SH-SY5Y (cell line): ENCODE results near the gene STX16.

ENCODE experiments used
- GATA2 ChIP-seq: IDR thresholded peaks from 2 replicates; pipeline ENCODE4 v1.6.1; 2011; ENCODE audit warnings: mild to moderate bottlenecking, low read depth, low read length
- GATA3 ChIP-seq: IDR thresholded peaks from 2 replicates; pipeline ENCODE4 v1.6.1; 2011; ENCODE audit warnings: low read depth, mild to moderate bottlenecking, low read length, moderate library complexity

Gene STX16

DNA sequence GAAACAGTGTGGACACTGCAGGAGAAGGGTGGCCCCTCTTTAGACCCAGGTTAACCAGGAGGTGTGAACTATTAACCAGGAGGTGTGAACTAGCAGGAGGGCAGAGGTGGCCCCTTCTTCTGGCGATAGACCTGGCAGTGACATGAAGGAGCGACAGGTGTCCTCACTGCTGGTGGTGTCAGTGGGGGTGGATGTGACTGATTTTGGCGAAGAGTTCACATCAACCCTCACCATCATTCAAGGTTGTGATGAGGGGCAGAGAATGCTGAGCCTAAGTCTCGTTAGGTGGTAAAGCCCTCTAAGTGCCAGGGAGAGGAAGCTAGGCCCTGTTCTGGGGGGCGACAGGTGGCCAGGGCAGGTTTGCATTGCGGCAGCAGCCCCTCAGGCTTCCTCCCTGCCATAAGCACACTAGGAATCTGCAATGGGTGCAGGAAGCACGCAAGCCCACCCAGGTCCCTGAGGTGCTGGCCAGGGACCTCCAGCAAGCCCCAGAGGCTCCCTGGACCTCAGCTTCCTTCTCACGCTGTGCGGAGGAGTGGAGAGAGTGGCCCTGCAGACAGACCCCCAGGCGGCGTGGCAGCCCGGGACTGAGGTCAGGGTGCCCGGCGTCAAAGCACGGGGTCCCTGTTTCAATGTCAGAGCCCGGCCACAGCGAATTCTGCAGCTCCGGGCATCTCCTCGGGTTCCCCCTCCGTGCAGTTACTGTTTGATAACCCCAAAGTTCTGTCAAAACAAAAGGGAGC is 55.2 kb downstream of the STX16 start:
- TF ChIP-seq GATA2 (no peak), GATA3 (no peak)

DNA sequence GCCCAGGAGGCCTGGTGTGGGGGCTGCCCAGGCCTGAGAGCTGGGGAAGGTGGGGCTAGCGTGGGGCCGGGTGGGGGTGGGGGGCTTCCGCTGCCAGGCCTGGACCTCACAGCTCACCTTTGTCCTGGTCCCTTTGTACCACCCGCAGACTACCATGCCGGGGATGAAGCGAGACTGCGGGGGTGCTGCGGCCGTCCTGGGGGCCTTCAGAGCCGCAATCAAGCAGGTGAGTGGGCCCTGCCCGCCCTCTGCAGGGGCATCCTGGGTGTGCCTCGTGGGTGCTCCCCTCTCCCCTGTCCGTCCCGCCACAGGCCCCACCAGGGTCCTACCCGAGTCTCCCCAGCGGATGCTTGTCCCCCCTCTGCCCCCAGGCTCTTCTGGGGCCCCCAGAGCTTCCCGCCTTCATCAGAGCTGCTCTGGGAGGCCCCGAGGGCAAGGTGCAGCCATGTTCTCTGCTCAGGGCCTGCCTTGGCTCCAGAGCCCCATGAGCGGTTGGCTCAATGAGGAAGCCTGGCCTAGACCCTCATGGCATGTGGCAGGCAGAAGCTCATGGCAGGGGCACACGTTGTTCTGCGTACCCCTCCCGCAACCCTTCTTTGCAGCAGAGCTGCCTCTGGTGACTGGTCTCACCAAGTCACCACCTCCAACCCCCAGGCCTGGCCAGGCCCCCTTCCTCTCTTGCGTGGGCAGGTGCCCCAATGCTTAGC is 56.0 kb downstream of the STX16 start:
- TF ChIP-seq GATA3 (no peak), GATA2 (no peak)

DNA sequence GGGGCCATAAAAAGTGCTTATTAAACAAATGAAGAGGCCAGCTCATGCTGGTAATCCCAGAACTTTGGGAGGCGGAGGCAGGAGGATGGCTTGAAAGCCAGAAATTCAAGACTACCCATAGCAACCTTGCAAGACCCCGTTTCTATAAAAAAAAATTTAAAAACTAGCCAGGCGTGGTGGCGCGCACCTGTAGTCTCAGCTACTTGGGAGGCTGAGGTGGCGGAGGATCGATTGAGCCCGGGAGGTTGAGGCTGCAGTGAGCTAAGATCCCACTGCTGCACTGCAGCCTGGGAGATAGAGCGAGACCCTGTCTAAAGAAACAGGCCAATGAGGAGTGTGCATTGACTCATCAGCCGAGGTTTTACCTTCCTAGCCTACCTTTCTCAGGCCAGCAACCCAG is 56.7 kb downstream of the STX16 start:
- TF ChIP-seq GATA3 (no peak), GATA2 (no peak)

DNA sequence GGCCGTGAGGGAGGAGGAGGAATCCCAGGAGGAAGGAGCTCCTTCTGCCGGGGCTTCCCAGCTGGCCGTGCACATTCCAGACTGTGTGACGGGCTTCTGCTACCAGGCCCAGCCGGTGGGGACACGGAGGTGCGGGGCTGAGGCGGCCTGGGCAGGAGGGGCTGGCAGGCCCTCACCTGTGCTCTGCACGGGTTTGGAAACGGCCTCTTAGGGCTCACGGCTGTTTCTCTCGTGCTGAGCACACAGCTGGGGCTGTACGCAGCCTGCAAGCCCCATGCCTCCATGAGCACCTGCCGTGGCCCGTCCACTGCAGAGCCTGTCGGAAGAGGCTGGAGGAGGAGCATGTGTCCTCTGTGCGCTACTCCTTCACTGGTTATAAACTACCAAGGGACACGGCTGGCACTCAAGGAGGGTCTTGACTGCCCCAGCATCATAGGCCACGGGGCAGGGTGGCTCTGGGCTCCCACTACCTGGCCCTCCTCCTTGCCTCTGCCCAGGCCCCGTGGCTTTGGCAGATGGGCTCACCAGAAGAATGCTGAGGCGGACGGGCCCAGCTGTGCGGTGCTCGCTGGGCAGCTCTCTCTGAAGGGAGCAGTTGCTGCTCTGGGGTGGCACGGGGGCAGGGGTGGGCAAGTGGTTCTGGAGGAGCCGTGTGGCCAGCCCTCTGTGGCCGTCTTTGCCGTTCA is 57.3 kb downstream of the STX16 start:
- TF ChIP-seq GATA3 (no peak), GATA2 (no peak)

DNA sequence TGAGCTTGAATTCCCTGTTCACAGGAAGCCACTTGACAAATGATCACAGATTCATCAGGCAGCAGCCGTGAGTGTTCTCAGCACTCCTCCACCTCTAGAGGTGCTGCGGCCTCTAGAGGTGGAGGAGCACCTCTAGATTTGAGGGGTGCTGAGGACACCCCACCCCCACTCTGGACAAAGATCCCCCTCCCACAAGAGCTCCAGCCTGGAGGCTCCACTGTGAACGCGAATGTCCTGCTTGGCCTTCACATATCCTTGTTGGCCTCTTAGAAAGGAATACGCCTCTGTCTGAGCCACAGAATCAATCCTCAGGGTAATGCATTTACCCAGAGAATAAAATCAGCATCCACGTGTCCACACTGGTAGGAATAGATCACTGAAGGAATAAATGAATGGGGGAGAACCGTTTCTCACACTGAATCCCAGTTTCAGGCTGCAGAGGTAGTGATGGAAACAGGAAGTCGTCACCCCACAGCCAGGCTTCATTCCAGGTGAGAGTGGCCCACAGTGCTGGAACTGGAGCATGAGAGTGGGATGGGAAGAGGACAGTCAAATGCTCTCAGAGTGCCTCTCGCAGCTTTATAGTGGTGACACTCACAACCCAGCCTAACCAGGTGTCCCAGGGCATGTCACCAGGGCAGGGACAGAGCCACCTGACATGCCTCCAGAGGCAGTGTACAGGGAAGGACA is 58.1 kb downstream of the STX16 start:
- no peak for TF ChIP-seq GATA3
- TF ChIP-seq GATA2: no peak

DNA sequence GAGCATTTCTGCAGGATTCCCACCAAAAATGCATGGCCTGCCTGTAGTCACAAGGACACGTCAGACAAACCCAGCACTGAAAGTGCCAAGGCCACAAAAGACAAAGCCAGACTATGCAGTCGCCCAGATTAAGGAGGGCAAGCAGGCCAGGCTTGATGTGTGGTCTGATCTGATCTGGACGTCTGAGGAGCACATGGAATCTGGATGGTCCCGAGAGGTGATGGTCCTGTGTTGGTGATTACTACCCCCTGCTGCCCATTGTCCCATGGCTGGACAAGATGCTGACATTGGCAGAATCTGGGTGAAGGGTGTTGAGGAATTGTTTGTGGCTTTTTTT is 58.6 kb downstream of the STX16 start:
- TF ChIP-seq GATA2 (no peak), GATA3 (no peak)

DNA sequence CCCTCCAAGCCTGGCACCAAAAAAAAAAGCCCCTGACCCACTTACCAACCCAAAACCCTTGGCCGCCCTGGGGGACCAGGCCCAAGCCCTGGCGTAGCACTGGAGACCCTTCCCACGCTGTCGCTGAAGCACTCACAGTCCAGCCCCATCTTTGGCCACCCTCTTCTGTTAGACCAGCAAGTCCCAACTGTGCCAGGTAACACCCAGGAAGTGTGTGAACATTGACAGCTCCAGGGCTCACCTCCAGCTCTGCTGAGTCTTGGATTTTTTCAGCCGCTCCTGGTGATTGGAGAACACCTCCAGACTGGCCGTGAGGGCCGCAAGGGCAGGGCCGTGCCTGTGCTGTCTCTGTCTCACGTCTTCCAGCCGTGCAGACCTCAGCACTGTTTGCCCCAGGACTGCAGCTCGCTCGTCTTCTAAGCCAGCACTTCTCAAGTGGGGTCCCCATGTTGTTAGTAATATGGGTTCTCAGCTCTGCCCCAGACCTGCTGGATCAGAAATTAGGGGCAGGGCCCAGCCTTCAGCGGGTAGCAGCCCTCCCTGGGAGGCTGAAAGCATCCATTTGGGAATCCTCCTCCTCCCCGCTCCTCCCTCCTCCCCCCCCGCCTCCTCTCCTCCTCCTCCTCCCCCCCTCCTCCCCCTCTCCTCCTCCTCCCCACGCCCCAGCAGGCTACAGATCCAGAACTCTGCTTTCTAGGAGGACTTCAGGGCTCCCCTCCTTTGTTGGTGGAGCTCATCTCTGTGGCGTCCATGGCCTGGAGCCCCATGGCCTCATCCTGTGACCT is 59.6 kb downstream of the STX16 start:
- TF ChIP-seq GATA3 (no peak), GATA2 (no peak)

DNA sequence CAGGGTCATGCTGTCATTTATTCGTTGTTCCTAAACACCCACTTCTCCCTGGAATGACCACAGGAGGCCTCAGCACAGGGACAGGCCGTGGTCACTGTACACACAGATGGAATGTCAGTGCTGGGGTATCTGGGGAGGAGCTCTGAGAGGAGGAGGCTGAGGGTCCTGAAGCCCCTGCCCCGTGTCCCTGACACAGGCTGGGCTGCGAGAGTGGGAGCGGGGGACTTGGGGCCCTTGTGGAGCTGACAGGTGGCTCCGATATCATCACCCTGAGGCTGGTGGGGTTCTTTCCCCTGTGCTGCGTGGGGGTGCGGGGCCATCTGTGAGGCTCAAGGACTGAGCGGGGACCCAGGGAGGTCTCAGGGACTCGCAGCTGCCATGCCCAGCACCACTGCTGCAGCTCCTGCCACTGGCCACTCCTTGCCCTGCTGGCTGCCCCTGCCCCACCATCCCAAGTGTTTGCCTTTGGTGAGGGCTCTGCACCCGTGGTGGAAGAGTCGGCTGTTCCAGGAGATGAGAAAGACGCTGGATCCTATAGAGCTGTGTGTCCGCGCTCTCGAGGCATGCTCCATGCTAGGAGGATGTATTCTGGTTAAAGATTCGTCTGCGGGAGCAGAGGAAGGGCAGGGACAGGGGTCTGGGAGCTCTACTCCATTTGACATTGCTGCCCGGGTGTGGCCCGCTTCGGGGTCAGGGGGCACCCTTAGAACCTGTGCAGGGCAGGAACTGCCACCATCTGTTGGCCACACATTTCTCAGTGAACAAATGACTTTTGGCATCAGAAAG is 60.4 kb downstream of the STX16 start:
- TF ChIP-seq GATA3 (no peak), GATA2 (no peak)

DNA sequence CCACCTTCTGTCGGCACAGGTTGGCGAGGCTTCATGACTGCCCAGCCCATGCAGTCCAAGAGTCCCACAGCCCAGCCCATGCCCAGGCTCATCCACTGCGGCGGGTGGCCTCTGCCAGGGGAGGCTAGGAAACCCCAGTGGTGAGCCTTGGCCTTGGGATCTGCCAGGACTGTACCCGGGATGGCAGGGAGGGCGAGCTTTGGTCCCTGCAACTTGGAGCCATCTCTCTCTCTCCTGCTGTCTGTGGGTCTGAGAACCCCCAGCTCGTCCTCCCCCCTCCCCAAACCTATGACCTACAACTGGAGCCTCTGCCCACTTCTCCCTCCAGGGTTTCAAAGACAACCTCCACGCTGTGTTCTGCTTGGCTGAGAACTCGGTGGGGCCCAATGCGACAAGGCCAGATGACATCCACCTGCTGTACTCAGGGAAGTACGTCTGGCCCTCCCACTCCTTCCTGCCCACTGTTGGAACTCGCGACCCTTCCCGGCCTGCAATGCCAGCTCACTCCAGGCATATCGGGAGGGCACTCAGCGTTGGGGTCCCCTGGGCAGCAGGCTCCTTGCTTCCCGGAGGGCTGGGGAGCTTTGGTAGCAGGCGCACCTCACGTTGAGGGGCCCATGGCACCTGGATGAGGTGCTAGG is 61.2 kb downstream of the STX16 start:
- TF ChIP-seq GATA2 (no peak), GATA3 (no peak)

DNA sequence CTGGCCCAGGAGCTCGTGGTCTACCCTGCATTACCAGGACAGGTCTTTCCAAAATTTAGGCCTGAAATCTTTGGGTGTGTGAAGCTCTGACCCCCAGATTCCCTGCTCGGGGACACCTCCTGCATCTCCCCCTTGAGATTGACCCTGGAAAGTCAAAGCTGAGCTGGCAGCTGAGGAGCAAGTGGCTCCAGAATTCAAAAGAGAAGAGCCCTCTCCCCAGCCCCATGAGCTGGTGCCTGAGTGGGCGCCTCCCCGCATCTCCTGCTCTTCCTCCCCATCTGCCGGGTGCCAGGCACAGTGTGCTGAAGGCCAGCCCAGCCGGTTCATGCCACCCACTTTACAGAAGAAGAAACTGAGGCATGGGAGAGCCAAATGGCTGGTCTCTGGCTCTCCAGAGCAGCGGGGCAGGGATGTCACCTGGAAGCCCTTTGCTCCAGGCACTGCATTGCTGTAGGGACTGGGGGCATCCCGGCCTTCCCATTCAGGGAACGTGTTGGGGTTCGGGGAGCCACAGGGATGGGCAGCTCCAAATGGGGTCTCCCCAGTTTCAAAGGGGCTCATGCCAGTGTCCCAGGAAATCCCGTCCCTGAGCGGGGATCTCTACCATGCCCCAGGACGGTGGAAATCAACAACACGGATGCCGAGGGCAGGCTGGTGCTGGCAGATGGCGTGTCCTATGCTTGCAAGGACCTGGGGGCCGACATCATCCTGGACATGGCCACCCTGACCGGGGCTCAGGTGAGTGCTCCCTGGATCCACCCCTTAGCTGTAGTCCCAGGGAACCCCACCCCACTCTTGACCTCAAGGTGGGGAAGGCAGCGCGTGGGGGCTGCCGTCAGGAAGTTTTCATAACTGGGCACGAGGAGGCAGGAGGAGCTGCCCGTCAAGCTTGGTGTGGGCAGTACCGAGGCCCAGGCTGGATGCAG is 62.0 kb downstream of the STX16 start:
- no peak for TF ChIP-seq GATA3
- no peak for TF ChIP-seq GATA2

DNA sequence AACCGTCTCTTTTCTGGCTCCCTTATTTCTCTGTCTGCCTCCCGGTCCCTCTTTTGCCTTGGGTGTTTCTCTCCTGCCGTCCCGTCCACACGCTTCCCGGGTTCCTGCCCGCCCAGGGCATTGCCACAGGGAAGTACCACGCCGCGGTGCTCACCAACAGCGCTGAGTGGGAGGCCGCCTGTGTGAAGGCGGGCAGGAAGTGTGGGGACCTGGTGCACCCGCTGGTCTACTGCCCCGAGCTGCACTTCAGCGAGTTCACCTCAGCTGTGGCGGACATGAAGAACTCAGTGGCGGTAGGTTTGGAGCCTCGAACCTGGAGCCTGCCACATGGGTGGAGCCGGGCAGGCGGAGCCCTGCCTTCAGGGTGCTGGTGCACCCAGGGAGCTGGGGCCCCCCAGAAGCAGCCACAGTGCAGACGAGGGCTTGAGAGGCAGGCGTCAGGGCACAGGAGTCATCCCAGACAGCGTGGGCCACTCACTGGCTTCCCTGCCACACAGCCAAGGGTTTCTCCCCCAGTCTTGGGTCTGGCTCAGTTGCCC is 62.8 kb downstream of the STX16 start:
- TF ChIP-seq GATA3 (no peak), GATA2 (no peak)
